ENCODE measurements around the gene BRD8. TPM values are rescaled to one million over a fixed set of nuclear protein-coding genes. Genes with fewer than 3 reads are reported as not detected.
"Not testable (repeated sequence)": the region's sequence is repeated elsewhere in the genome, so short reads cannot be mapped to it uniquely, and the experiment has no call there.

BRD8 gene
- total RNA-seq, 1 donor from 2014 or later, result 37.8 TPM

DNA sequence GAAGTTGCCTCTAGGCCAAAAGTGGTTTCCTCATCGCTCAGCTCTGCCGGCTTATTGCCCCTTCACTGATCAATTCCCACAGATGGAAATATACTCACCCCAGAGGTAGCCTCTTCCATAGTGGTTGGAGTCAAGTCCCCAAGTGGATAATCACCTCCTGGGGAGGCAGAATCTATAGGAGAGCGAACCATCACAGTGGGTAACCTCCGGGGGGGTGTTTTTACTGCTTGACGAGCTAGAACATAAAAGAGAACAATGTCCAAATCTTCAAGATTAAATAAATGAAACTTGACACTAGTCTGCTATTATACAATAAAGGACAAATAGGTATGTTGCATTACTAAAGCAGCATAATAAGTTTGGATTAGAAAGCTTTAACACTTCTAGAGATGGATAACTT lies 9.3 kb downstream of the BRD8 start:
- DNase-seq (ENCODE audit: low read depth), result no peak

GRCh38 chr5:138163721-138164120 lies 14.7 kb downstream of the BRD8 start:
- DNase-seq (ENCODE audit: low read depth), result no peak

- no peak for DNase-seq (ENCODE audit: low read depth)
These were observed 17.7 kb downstream of the BRD8 start for GRCh38 chr5:138160706-138161105.

DNA sequence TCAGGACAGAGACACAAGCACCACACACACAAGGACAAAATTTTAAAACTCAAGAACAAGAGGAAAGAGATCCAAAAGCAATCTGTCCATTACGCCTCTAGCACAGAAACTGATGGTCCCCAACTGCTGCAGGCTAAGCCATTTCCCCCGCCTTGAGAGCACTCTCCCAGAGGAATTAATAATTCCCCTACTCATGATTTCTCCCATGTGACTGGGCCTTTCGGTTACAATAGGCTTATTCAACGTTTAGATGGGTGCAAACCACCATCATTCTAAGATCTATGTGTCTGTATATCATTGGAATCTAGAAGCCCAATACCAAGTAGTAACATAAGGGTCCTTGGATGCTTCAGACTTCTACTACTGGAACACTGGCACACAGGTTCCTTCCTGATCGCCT lies 18.8 kb downstream of the BRD8 start:
- no peak for DNase-seq (ENCODE audit: low read depth)

GRCh38 chr5:138157626-138158025 lies 20.8 kb downstream of the BRD8 start:
- DNase-seq (ENCODE audit: low read depth), result no peak

DNA sequence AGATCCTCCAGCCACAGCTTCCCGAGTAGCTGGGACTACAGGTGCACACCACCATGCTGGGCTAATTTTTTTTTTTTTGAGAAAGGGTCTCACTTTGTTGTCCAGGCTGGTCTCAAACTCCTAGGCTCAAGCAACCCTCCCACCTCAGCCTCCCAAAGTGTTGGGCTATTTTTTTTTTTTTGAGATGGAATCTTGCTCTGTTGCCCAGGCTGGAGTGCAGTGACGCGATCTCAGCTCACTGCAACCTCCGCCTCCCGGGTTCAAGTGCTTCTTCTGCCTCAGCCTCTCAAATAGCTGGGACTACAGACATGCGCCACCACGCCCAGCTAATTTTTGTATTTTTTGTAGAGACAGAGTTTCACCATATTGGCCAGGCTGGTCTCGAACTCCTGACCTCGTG lies 22.5 kb downstream of the BRD8 start:
- DNase-seq (ENCODE audit: low read depth), result not testable (repeated sequence)

DNA sequence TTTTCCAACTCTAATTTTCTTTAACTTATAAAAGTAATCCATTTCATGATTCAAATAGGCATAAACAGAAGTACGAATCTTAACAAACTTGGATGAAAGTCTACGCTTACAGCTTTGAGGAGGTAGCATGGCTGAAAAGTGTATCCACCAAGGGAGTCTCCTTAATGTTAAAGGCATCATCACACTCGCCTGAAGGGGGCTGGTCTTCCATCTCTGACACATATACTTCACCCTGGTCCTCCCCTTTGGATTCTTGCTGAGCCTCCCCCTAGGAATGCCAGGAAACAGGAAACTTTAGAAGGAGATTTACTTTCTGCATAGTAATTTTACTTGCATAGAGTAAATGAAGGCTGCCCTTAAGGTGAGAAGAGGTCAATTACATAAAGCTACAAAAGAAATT lies 28.9 kb downstream of the BRD8 start:
- DNase-seq (ENCODE audit: low read depth), result no peak

DNA sequence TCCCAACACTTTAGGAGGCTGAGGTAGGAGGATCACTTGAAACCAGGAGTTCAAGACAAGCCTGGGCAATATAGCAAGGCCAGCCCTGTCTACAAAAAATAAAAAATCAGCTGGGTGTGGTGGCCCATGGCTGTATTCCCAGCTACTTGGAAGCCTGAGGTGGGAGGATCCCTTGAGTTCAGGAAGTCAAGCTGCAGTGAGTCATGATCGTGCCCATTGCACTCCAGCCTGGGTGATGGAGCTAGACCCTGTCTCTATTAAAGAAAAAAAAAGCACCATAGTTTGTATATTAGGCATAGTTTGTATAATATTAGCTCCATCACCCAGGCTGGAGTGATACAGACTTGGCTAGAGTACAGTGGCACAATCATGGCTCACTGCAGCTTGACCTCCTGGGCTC lies 29.6 kb downstream of the BRD8 start:
- peak; percentile 39 for DNase-seq (ENCODE audit: low read depth)

GRCh38 chr5:138143578-138143977 lies 34.9 kb downstream of the BRD8 start:
- DNase-seq (ENCODE audit: low read depth), result not testable (repeated sequence)

- no peak for DNase-seq (ENCODE audit: low read depth)
These were observed 36.7 kb downstream of the BRD8 start for GRCh38 chr5:138141734-138142133.

DNA sequence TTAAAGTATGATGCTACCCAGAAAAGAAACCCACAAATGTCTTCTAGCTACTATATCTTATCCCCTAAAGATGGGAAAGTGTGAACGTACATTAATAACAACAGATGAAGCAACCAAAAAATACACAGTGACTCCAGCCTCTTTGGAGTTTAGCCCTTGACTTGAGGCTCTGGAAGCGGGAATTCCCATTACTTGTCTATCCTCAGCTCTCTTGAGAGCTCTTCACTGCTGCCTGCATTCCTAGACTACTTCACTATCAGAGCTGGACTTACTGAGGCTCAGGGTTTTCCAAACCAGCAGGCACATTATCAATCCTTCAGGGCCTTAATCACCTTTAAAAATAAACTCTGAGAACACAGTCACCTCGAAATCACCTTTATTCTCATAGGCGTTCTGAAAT lies 38.2 kb downstream of the BRD8 start:
- no peak for DNase-seq (ENCODE audit: low read depth)

DNA sequence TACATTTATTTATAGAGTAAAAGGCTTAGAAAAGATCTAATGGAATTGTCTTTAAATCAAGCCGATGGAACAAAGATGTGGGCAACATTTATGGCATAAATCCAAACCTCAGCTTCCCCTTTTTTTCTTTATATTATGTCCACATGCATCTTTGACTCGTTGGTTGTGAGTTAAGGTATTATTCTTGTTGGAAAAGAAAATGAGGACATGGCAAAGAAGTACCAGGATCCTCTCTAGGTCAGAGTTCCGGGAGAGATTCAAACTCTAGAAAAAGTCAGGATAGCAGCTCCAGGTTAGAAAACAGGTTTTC lies 38.7 kb downstream of the BRD8 start:
- no peak for DNase-seq (ENCODE audit: low read depth)

DNA sequence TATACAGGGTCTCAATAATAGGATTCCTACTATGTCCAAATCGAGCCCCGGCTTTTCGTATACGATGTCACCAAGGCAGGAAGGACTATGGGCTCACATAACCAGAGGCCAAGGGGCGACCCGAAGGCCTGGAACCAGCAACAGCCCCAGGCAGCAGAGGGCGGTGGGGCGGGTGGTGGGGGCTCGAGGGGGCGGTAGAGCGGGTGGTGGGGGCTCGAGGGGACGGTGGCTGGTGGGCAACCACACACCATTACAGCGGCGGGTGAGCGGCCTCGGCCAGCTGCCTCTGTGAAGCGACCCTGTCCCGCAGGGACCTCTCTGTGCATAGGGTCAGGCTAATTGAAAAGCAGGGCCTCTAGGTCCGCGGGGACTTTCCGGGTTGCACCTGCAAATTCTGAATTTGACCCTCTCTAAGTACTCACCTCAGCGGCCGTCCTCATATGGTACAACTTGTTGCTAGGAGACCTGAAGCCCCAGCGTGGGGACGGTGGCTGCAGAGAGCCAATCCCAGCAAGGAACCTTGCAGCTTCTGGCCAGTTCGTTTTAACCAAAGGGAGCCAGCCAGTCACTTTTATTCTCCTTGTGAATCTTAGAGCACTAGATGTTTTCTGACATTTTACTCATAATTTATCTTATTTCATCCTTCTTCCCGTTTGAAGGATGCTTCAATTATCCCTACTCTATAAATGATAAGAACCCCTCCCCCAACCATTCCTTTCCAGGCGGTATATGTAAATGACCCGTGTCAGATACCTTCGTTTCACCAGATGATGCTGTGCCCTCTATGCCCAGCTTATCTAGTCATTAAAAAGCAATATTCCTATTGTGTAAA lies 39.3 kb downstream of the BRD8 start, which contains the start of gene NME5:
Gene NME5, minus strand, starts transcription at position 480 of the 832 bp plus-strand sequence. CDS start 648 bp downstream, outside the sequence.
- peak; percentile 40 for DNase-seq (ENCODE audit: low read depth)

- no peak for DNase-seq (ENCODE audit: low read depth)
These were observed 45.9 kb downstream of the BRD8 start for GRCh38 chr5:138132543-138132942.

DNA sequence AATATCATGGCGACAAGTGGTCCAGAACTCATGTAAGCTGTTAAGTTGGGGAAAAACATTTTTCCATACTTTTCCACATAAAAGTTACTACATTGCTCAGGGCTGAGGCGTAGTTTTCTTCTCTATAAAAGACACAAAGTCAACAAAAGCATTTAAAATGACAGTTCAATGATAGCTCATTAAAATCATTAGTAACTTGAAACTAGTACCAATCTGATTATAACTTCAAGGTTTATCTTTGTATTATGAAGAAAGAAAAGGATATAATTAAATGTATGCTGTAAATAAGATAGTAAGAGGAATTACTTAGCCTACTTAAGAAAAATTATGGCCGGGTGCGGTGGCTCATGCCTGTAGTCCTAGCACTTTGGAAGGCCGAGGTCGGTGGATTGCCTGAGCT lies 49.1 kb downstream of the BRD8 start:
- no peak for DNase-seq (ENCODE audit: low read depth)

DNA sequence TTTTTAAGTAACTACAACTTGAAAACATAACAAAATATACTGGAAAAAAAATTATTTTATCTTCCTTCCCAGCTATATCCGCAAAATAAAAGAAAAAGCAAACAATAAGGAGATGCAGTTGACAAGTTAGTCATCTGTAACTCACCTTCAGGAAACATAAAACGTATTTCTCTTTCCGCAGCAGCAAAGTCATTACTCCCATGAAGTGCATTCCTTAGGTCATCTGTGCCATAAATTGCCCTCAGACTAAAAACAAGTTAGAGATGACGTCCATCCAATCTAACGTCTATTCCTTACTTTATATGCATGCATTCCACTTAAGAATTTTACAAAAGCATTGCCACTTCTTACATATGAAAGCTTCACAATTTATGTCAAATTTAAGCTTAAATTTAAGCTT lies 50.1 kb downstream of the BRD8 start:
- DNase-seq (ENCODE audit: low read depth), result no peak

DNA sequence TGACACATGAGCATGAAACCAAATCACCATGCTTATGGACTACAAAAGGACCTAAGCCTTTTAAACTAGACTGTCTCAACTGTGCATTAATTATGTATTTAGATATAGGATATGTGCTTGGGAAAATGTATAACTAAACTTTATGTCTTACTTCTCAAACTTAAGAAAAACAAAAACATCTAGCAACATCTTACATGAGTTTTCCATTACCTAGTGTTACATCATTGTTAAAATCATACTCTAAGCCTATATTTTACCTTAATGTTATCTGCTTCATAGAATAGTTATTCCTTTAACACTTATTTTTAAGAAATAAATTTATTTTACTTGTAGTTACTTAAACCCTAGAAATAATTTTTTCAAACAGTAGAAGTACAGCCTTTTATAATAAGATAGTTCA lies 63.2 kb downstream of the BRD8 start:
- DNase-seq (ENCODE audit: low read depth), result no peak

DNA sequence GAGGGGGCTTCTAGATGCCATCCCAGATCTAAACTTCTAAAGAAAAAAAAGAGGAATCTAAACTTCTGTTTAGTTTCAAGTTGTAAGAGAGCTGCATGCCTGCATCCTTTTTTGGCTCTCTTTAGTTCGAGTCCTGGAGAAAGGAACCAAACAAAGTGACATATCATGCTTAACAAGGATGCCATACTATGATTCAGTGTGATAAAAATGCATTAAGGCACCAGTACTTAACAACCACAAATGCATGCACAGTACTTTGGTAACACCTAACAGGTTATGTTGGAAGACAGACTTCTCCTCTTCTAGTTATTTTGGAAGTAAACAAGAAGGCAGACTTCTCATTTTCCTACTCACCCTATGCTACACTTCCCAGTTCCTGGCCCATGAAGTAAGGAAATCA lies 66.5 kb downstream of the BRD8 start:
- DNase-seq (ENCODE audit: low read depth), result no peak

GRCh38 chr5:138111181-138111580 lies 67.2 kb downstream of the BRD8 start:
- no peak for DNase-seq (ENCODE audit: low read depth)

DNA sequence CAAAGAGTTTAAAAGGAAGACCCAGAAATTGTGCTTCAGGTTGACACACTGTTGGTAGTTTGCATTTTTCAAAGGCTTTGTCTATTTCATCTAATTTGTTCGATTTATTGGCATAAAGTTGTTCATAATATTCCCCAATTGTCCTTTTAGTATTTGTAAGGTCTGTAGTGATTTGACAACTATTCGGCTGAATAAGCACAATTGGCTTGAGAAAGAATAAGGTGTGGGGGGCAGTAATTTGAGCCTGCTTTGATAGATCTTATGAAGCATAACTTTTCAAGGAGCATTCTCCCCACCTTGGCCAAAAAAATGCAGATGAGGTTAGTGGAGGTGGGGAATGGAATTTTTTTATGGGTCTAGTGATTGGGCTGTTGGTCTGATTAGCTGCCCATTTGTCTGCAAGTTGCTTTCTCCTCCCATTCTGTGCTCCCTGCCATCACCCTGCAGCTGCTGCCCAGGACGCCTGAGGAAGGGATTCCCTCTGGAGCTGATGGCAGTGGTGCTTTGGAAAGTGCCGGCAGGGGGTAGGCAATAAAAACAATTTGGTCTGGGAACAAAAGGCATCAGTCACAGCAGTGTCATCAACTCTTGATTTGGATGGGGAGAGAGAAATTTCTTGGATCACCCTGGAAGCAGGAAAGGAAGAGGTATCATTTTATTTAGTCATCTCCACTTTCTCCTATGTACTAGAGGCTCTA lies 68.0 kb downstream of the BRD8 start:
- peak; percentile 55 for DNase-seq (ENCODE audit: low read depth)

- DNase-seq (ENCODE audit: low read depth), result no peak
These were observed 68.8 kb downstream of the BRD8 start for GRCh38 chr5:138109463-138110265.

DNA sequence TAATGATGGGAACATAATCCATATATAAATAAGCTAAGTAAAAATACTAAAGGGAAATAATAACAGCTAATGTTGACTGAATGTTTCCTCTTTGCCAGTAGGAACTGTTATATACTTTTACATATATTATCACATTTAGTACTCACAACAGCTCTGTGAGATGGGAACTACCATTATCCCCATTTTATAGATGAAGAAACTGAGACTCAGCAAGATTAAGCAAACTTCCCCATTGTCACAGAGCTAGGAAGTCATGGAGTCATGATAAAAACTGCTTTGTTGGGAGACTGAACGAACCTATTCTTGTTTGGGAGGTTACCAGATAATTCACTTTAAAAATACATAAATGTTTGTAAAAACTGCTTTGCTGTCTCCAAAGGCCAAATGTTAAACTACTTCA lies 71.2 kb downstream of the BRD8 start:
- DNase-seq (ENCODE audit: low read depth), result no peak
